Neural cell (in vitro differentiated cells): ENCODE measurements around the gene LSM14B. TPM values are rescaled to one million over a fixed set of nuclear protein-coding genes. Genes with fewer than 3 reads are reported as not detected.

ENCODE experiments used
- H2AFZ ChIP-seq: fragments of 200-600, 300-800 bp; sonication (generic), shearing (Covaris generic); 2 replicates; pipeline ENCODE4 v1.6.0; 2014; ENCODE audit warnings: low read depth, mild to moderate bottlenecking, antibody characterized with exemption, low read length, moderate library complexity
- H3F3A ChIP-seq: fragments of 200-600 bp; shearing (Covaris generic); 2 replicates; pipeline ENCODE4 v1.6.1; 2016; ENCODE audit warnings: mild to moderate bottlenecking, moderate library complexity, mixed read lengths, antibody characterized with exemption, low read length; ENCODE audit not compliant: insufficient read depth, poor library complexity, severe bottlenecking
- H3K27ac ChIP-seq: fragments of 200-600, 300-800 bp; sonication (generic), shearing (Covaris generic); 2 replicates; pipeline ENCODE4 v1.5.1; 2014; ENCODE audit warnings: mild to moderate bottlenecking, low read length, moderate library complexity
- H3K27me3 ChIP-seq: fragments of 300-800, 200-600 bp; sonication (generic), shearing (Covaris generic); 2 replicates; pipeline ENCODE4 v1.6.0; 2014; ENCODE audit warnings: mild to moderate bottlenecking, low read depth, low read length, moderate library complexity; ENCODE audit not compliant: insufficient read depth
- H3K36me3 ChIP-seq: fragments of 300-800, 200-600 bp; sonication (generic), shearing (Covaris generic); 2 replicates; pipeline ENCODE4 v1.5.1; 2014; ENCODE audit warnings: mild to moderate bottlenecking, antibody characterized with exemption, low read length, moderate library complexity; ENCODE audit not compliant: insufficient read depth
- H3K4me2 ChIP-seq: fragments of 300-800, 200-600 bp; sonication (generic), shearing (Covaris generic); 2 replicates; pipeline ENCODE4 v1.6.0; 2014; ENCODE audit warnings: mild to moderate bottlenecking, low read length
- H3K4me3 ChIP-seq: fragments of 300-800, 200-600 bp; sonication (generic), shearing (Covaris generic); 2 replicates; pipeline ENCODE4 v1.5.1; 2014; ENCODE audit warnings: mild to moderate bottlenecking, low read length, moderate library complexity
- H3K79me2 ChIP-seq: fragments of 200-600 bp; shearing (Covaris generic); replicated peaks from 2 replicates; pipeline ENCODE4 v1.6.0; 2014; ENCODE audit warnings: mild to moderate bottlenecking, low read length, moderate library complexity; ENCODE audit not compliant: insufficient read depth
- H3K9ac ChIP-seq: fragments of 300-800, 200-600 bp; sonication (generic), shearing (Covaris generic); 2 replicates; pipeline ENCODE4 v1.6.1; 2016; ENCODE audit warnings: mild to moderate bottlenecking, low read length, mixed read lengths
- H3K9me2 ChIP-seq: fragments of 200-600 bp; shearing (Covaris generic); 2 replicates; pipeline ENCODE4 v1.6.1; 2016; ENCODE audit warnings: mild to moderate bottlenecking, low read length, mixed read lengths; ENCODE audit not compliant: insufficient read depth
- H3K9me3 ChIP-seq: fragments of 200-600, 300-800 bp; sonication (generic), shearing (Covaris generic); 2 replicates; pipeline ENCODE4 v1.6.1; 2016; ENCODE audit warnings: mild to moderate bottlenecking, mixed run types, low read length, moderate library complexity, mixed read lengths
- H4K20me1 ChIP-seq: fragments of 200-600 bp; shearing (Covaris generic); 2 replicates; pipeline ENCODE4 v1.6.1; 2016; ENCODE audit warnings: mild to moderate bottlenecking, mixed run types; ENCODE audit not compliant: insufficient read depth
- EP300 ChIP-seq: fragments of 450-650 bp; conservative IDR thresholded peaks from 2 replicates; pipeline ENCODE4 v1.6.1; 2014; ENCODE audit warnings: antibody characterized with exemption, mild to moderate bottlenecking, moderate library complexity; ENCODE audit not compliant: poor library complexity, severe bottlenecking
- EZH2 ChIP-seq: fragments of 200-600, 300-800 bp; shearing (Covaris generic), sonication (generic); IDR thresholded peaks from 2 replicates; pipeline ENCODE4 v1.6.1; 2014; ENCODE audit warnings: antibody characterized with exemption, low read length, borderline replicate concordance, mild to moderate bottlenecking; ENCODE audit not compliant: insufficient read depth, poor library complexity, severe bottlenecking
- MXI1 ChIP-seq: fragments of 450-650 bp; conservative IDR thresholded peaks from 2 replicates; pipeline ENCODE4 v1.6.1; 2014; ENCODE audit warnings: antibody characterized with exemption, mild to moderate bottlenecking; ENCODE audit not compliant: poor library complexity, severe bottlenecking
- POLR2AphosphoS5 ChIP-seq: IDR thresholded peaks from 2 replicates; pipeline ENCODE4 v1.6.1; 2012
- RAD21 ChIP-seq: fragments of 450-650 bp; conservative IDR thresholded peaks from 2 replicates; pipeline ENCODE4 v1.6.1; 2014; ENCODE audit warnings: antibody characterized with exemption, mild to moderate bottlenecking, moderate library complexity
- SMC3 ChIP-seq: fragments of 450-650 bp; conservative IDR thresholded peaks from 2 replicates; pipeline ENCODE4 v1.6.1; 2014; ENCODE audit warnings: antibody characterized with exemption, mild to moderate bottlenecking, moderate library complexity; ENCODE audit not compliant: poor library complexity
- TAF1 ChIP-seq: IDR thresholded peaks from 2 replicates; pipeline ENCODE4 v1.6.1; 2012; ENCODE audit warnings: low read depth
- polyA plus RNA-seq: library from polyadenylated mRNA; depleted of rRNA; stranded (reverse); fragments of >200 nt; gene quantifications from 2 replicates; pipeline ENCODE4 v1.2.3, GENCODE V29; 2014
- TF ChIP-seq, protein P1 (sequence below): fragments of 450-650 bp; IDR thresholded peaks from 2 replicates; pipeline ENCODE4 v1.5.1; 2014; ENCODE audit warnings: antibody characterized with exemption, mild to moderate bottlenecking, moderate library complexity; ENCODE audit not compliant: poor library complexity, severe bottlenecking
- TF ChIP-seq, protein P2 (sequence below): IDR thresholded peaks from 2 replicates; pipeline ENCODE4 v1.6.1; 2012; ENCODE audit warnings: borderline replicate concordance

LSM14B gene
- polyA plus RNA-seq, 1 donor from 2014 or later, result 213 TPM

DNA sequence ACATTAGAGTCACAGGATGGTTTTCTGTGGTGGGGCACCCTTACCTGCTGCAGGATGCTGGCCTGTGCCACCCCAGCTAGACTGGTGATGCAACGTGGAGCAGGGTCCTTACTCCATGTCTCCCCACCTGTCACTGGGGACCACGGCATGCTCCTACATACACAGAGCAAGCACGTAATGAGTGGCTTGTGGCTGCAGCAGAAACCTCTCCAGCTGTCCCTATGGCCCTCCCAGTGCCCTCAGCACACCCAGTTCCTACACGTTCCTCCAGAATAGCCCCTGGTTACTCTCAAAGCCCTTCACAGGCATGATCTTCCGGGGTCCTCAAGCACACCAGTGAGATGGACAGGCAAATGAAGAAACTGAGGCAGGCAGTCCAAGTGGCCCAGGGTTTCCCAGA lies 3.2 kb upstream of the LSM14B start:
- Histone ChIP-seq H3K27me3 (no peaks in the 10 kb centered on the region), H3F3A (peaks cover 6% of the 10 kb centered on the region), H3K9me3 (no peaks in the 10 kb centered on the region), H3K27ac (no peak overlapping the region), H3K4me3 (no peak overlapping the region), H4K20me1 (peaks cover 11% of the 10 kb centered on the region), H3K9ac (no peak overlapping the region), H3K4me2 (no peak overlapping the region), H3K79me2 (peaks cover 12% of the 10 kb centered on the region), H3K9me2 (no peaks in the 10 kb centered on the region), H2AFZ (no peak overlapping the region), H3K36me3 (no peaks in the 10 kb centered on the region)
- no peak for TF ChIP-seq EP300
- TF ChIP-seq MXI1, result no peak
- TF ChIP-seq SMC3, result no peak

DNA sequence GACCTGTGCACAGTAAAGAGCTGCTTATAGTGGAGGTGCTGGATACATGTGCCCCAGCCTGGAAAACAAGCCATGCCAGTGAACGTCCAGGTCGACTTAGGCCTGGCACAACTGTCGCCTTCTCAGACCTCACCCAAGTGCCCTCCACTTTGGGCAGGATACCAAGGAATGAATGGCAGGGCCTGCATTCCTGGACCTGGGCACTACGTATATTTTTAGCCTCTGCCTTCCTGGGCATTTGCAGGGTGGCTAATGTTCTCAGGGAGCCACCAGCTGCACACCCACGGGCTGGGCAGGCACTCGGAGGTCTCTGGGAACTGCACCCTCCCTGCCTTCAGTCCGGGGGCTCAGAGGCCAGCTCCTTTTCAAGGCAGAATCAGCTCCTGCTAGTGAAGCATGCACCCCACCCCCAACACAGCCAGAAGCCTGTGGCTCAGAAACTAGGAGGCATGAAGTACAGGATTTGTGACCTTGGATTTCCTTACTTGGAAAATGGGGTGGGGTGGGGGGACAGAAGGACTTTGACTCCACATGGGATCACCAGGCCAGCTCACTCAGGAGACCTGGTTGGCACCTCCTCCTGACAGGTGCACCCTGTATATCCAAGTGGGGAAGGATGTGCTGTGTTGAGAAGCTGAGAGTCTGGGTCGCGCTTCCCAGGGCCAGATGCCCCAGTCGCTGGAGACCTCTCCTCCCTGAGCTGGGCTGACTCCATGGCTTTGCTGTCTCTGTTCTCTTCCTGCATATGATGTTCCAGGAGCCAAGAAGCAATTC lies 2.5 kb upstream of the LSM14B start:
- H3F3A ChIP-seq, result peaks cover 6% of the 10 kb centered on the region
- H3K36me3 ChIP-seq, result no peaks in the 10 kb centered on the region
- no peaks in the 10 kb centered on the region for H3K27me3 ChIP-seq
- no peak overlapping the region for H3K9ac ChIP-seq
- TF ChIP-seq EZH2 (no peak), MXI1 (no peak), RAD21 (no peak), TAF1 (no peak), EP300 (no peak), POLR2AphosphoS5 (no peak), SMC3 (no peak)
- TF ChIP-seq, protein P1, sequence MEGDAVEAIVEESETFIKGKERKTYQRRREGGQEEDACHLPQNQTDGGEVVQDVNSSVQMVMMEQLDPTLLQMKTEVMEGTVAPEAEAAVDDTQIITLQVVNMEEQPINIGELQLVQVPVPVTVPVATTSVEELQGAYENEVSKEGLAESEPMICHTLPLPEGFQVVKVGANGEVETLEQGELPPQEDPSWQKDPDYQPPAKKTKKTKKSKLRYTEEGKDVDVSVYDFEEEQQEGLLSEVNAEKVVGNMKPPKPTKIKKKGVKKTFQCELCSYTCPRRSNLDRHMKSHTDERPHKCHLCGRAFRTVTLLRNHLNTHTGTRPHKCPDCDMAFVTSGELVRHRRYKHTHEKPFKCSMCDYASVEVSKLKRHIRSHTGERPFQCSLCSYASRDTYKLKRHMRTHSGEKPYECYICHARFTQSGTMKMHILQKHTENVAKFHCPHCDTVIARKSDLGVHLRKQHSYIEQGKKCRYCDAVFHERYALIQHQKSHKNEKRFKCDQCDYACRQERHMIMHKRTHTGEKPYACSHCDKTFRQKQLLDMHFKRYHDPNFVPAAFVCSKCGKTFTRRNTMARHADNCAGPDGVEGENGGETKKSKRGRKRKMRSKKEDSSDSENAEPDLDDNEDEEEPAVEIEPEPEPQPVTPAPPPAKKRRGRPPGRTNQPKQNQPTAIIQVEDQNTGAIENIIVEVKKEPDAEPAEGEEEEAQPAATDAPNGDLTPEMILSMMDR, result no peak
- TF ChIP-seq, protein P2, sequence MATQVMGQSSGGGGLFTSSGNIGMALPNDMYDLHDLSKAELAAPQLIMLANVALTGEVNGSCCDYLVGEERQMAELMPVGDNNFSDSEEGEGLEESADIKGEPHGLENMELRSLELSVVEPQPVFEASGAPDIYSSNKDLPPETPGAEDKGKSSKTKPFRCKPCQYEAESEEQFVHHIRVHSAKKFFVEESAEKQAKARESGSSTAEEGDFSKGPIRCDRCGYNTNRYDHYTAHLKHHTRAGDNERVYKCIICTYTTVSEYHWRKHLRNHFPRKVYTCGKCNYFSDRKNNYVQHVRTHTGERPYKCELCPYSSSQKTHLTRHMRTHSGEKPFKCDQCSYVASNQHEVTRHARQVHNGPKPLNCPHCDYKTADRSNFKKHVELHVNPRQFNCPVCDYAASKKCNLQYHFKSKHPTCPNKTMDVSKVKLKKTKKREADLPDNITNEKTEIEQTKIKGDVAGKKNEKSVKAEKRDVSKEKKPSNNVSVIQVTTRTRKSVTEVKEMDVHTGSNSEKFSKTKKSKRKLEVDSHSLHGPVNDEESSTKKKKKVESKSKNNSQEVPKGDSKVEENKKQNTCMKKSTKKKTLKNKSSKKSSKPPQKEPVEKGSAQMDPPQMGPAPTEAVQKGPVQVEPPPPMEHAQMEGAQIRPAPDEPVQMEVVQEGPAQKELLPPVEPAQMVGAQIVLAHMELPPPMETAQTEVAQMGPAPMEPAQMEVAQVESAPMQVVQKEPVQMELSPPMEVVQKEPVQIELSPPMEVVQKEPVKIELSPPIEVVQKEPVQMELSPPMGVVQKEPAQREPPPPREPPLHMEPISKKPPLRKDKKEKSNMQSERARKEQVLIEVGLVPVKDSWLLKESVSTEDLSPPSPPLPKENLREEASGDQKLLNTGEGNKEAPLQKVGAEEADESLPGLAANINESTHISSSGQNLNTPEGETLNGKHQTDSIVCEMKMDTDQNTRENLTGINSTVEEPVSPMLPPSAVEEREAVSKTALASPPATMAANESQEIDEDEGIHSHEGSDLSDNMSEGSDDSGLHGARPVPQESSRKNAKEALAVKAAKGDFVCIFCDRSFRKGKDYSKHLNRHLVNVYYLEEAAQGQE, result no peak
- peaks cover 18% of the 10 kb centered on the region for H3K79me2 ChIP-seq
- H3K4me3 ChIP-seq, result no peak overlapping the region
- H4K20me1 ChIP-seq, result peaks cover 14% of the 10 kb centered on the region
- no peak overlapping the region for H2AFZ ChIP-seq
- no peaks in the 10 kb centered on the region for H3K9me2 ChIP-seq
- H3K9me3 ChIP-seq, result no peaks in the 10 kb centered on the region
- H3K27ac ChIP-seq, result no peak overlapping the region
- no peak overlapping the region for H3K4me2 ChIP-seq
